Measurements from ENCODE around the gene ESRRA.
"Not testable (repeated sequence)": the region's sequence is repeated elsewhere in the genome, so short reads cannot be mapped to it uniquely, and the experiment has no call there.

The ESRRA gene

GRCh38 chr11:64292460-64293254 is 12.7 kb upstream of the ESRRA start:
- no peak for DNase-seq

DNA sequence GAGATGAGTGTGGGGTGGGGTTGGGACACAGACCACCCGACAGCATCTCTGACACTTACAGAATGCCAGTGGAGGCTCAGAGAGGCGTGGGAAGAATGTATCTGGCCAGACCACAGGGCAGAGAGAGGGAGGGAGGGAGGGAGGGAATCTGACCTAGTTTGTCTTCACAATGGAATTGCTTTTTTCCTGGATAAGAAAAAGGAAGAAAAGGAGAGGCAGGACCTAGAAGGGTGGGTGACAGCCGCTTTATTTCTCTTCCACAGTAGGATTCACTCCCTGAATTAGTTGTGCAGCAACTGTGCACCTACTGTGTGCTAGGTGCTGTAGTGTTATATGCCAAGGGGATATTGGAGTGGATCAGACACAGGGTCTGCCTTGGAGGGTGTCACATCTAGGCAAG is 10.6 kb upstream of the ESRRA start:
- no peak for DNase-seq

- no peak for DNase-seq
These were observed 9.6 kb upstream of the ESRRA start for GRCh38 chr11:64295760-64296159.

DNA sequence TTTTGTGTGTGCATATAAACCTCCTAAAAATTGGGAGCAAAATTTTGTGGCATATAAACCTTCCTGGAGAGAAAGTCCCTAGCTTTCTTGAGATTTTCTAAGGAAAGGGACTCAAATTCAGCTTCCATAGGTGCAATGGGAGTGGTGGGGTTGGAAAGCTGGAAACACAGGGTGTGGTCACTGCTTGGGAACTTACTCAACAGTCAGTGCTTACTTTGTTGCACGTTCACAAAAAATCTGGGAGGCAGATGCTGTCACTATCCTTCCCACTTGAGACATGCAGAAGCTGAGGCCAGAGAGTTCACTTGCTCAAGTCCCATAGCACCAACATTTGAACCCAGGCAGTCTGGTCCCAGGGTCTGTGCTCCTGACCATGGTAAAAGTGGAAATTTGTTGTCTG is 9.1 kb upstream of the ESRRA start:
- no peak for DNase-seq

DNA sequence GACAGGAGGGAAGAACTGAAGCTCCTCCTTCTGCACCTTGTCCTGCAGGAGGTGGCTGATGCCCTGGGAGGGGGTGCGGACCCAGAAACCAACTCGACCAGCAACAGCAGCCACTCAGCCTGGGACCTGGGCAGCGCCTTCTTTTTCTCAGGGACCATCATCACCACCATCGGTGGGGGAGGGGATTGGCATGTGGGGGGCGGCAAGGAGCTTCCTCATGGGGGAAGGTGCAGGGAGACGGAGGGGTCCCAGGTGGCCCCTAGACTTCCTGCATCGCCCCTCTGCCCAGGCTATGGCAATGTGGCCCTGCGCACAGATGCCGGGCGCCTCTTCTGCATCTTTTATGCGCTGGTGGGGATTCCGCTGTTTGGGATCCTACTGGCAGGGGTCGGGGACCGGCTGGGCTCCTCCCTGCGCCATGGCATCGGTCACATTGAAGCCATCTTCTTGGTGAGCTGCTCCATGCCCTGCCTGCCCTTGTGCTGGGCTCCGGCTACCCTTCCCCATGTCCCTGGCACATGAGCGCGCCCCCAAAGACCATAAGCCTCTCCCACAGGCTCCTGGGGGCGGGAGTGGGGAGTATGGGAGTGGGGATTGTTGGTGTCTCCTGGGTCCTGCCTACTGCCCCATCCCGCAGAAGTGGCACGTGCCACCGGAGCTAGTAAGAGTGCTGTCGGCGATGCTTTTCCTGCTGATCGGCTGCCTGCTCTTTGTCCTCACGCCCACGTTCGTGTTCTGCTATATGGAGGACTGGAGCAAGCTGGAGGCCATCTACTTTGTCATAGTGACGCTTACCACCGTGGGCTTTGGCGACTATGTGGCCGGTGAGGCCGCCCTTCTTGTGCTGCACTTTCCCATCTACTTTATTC is 8.3 kb upstream of the ESRRA start:
- no peak for DNase-seq

DNA sequence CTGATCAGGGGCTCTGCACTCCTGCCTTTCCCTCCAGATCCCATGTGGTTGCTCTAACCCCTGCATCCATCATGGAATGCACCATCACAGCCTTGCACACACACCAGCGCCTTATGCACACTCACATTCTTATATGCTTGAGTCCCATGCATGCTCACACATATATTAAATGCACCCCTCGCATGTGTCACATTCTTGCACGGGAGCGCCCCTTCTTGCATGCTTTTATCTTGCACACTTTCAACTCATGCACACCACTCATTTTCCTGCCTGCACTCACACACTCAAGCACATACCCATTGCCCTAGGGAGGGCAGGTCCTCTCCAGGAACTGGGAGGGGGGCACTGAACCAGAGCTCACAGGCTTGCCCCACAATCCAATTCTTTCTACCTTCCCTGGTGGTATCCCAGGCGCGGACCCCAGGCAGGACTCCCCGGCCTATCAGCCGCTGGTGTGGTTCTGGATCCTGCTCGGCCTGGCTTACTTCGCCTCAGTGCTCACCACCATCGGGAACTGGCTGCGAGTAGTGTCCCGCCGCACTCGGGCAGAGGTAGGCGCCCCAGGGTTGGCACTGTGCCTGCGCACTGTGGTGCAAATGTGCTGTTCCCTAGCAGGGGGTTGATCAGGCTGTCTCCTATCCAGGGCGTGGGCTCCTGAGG is 7.5 kb upstream of the ESRRA start:
- DNase-seq: no peak

DNA sequence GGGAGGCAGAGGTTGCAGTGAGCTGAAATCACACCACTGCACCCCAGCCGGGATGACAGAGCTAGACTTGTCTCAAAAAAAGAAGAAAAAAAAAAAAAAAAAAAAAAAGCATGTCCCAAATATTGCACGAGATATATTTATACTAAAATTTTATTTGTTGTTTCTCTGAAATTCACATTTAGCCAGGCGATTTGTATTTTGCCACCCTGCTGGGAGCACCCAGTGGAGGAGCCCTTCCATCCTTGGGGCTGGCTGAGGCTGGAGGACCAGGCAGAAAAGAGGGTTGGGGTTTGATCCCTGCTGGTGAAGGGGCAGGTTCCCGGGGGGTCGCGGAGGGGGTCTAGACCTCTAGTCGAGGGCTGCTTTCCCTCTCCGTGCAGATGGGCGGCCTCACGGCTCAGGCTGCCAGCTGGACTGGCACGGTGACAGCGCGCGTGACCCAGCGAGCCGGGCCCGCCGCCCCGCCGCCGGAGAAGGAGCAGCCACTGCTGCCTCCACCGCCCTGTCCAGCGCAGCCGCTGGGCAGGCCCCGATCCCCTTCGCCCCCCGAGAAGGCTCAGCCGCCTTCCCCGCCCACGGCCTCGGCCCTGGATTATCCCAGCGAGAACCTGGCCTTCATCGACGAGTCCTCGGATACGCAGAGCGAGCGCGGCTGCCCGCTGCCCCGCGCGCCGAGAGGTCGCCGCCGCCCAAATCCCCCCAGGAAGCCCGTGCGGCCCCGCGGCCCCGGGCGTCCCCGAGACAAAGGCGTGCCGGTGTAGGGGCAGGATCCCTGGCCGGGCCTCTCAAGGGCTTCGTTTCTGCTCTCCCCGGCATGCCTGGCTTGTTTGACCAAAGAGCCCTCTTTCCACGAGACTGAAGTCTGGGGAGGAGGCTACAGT is 6.1 kb upstream of the ESRRA start:
- no peak for DNase-seq

DNA sequence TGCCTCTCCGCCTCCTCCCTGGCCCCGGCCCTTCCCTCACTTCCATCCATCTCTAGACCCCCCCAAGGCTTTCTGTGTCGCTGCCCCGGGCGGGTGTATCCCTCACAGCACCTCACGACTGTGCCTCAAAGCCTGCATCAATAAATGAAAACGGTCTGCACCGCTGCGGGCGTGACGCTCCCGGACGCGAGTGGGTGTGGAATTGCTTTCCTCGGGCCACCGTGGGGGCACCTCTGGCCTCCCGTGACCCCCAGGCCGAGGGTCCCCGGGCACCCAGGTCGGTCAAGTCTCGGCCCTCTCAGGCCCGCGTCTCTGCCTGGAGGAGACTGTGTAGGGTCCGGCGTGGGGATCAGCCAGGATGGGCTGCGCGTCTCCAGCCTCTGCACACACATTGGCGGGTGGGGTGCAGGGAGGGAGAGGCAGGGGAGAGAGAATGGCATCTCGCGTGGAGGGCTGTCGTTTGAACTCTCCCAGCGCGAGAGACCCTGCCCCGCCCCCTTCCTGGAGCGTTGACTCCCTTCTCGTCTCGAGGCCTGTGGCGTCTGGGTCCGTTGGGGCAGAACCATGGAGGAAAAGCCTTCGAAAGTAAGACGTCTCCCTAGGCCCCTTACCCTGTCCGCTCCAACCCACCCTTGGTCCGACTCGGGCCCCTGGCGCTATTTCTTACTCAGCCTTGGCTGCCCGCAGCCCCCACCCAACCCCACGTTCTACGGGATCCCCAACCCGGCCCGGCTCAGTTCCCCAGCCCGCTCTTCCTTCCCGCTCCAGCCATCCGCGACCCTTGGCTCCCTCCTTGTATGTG is 5.3 kb upstream of the ESRRA start, which contains the start of gene CATSPERZ:
Gene CATSPERZ, plus strand, starts transcription at position 512 of the 802 bp plus-strand sequence. Its CDS starts 53 bp downstream, at position 565.
- no peak for DNase-seq

DNA sequence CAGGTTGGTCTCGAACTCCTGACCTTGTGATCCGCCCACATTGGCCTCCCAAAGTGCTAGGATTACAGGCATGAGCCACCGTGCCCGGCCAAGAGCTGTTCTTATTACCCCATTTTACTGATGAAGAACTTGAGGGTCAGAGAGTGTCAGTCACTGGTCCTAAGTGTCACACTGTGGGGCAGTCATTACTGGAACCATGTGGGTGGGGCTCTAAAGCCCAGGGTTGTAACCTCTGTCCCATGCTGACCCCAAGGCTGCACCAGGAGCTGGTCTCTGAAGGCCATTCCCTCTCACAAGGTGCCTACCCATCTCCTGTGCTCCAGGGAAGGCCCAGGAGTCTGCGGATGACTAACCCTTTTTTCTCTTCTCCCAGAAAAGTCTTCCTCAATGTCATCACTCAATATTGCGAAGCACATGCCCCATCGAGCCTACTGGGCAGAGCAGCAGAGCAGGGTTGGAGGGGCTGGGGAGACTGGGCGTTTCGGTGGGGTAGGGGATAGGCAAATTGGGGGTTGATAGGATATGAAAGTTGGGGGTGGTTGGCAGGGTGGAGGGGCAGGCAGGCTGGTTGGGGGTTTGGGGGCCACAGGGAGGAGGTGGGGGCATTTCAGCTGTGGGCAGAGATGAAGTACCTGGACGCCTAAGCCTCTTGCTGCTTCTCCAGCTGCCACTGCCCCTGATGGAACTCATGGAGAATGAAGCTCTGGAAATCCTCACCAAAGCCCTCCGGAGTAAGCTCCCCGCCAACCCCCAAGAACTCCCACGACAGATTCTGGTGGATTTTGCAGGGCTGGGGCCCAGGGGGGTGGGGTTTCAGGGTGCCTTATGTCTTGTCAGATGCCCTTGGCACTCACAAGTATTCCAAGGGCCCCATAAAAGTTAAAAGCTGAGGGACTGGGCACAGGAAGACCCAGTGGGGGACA is 2.0 kb upstream of the ESRRA start:
- peak; percentile 7 for DNase-seq

GRCh38 chr11:64304032-64304315 is 1.4 kb upstream of the ESRRA start:
- no peak for DNase-seq

- peak; percentile 97 for DNase-seq
These were observed 830 bp upstream of the ESRRA start for GRCh38 chr11:64304316-64305072.

GRCh38 chr11:64305691-64306562 is 603 bp downstream of the ESRRA start:
- DNase-seq: peak; percentile 92

GRCh38 chr11:64306563-64306875 is 1.2 kb downstream of the ESRRA start:
- DNase-seq: no peak

- DNase-seq: peak; percentile 21
These were observed 1.7 kb downstream of the ESRRA start for GRCh38 chr11:64306876-64307622.

DNA sequence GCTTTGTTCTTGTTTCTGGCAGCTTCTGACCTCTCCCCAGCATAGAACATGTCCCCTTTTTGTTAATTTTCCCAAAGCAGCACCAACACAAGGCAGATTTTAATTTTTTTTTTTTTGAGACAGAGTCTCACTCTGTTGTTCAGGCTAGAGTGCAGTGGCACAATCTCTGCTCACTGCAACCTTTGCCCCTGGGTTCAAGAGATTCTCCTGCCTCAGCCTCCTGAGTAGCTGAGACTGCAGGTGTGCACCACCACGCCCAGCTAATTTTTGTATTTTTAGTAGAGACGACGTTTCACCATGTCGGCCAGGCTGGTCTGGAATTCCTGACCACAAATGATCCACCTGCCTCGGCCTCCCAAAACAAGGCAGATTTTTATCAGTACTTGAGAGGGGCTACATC is 2.5 kb downstream of the ESRRA start:
- DNase-seq: not testable (repeated sequence)

DNA sequence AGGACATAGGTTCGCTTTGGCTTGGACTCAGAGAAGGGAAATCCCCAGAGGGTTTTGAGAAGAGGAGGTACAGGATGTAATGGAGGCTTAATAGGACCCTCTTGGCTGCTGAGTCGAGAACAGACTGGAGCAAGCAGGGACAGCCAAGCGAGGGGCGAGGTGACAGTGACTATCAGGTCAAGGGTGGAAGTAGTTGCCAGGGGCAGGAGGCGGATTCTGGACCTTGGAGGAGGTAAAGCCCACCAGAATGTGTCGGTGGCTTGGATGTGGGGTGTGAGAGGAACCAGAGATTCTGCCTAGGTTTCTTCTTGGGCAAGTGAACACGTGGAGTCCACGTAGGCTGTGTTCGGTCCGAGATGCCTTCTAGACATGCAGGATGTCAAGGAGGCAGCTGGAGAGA is 7.6 kb downstream of the ESRRA start:
- no peak for DNase-seq

DNA sequence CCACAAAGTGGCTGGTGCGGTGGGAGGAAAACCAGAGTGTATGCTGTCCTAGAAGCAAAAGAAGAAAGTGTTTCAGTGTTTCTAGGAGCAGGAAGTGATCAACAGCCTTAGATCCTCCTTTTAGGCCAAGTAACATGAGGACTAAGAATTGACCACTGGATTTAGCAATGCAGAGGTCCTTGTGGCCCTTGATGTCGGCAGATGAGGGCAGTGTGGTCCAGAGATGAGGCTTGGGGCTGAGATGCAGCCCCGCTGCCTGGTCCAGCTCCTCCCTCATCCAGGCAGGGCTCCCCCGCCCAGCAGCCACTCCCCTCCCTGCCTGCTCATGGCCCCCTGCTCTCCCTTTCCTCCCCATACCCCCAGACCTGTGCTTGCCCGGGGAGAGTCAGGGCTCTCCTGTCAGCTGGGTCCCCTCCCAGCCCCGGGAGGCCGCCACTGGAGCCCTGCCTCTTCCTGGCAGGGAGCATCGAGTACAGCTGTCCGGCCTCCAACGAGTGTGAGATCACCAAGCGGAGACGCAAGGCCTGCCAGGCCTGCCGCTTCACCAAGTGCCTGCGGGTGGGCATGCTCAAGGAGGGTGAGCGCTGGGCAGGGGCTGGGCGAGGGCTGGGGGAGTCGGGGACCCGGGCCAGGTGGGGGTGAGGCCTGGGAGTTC is 8.3 kb downstream of the ESRRA start:
- no peak for DNase-seq

All from OCI-M1 (cell line).